ENCODE results near the gene GNA12. TPM values are rescaled to one million over a fixed set of nuclear protein-coding genes. Genes with fewer than 3 reads are reported as not detected.
A peak's percentile ranks its signal among the peaks of the same experiment; 100 is the strongest.

Gene GNA12
- total RNA-seq, 2 donors from 2014 or later: 12.2 to 17.5 TPM

- Histone ChIP-seq H3K27ac (no peak overlapping the region), H3K27me3 (no peaks in the 10 kb centered on the region), H3K9me3 (no peaks in the 10 kb centered on the region), H3K4me3 (no peak overlapping the region), H3K36me3 (replicated peaks in 1 of 2; ENCODE audit: insufficient read depth in 1 of 2, low read depth in 2 of 2) (no peaks in the 10 kb centered on the region), H3K4me1 (peaks cover 34% of the 10 kb centered on the region)
- DNase-seq (no peak), ATAC-seq (no peak)
- 75 to 76% methylated on average over 5 of the region's 5 CpGs for WGBS, 2 donors
- intact Hi-C loops (cut with DNase I): no loop called here
- TF ChIP-seq, protein P1, sequence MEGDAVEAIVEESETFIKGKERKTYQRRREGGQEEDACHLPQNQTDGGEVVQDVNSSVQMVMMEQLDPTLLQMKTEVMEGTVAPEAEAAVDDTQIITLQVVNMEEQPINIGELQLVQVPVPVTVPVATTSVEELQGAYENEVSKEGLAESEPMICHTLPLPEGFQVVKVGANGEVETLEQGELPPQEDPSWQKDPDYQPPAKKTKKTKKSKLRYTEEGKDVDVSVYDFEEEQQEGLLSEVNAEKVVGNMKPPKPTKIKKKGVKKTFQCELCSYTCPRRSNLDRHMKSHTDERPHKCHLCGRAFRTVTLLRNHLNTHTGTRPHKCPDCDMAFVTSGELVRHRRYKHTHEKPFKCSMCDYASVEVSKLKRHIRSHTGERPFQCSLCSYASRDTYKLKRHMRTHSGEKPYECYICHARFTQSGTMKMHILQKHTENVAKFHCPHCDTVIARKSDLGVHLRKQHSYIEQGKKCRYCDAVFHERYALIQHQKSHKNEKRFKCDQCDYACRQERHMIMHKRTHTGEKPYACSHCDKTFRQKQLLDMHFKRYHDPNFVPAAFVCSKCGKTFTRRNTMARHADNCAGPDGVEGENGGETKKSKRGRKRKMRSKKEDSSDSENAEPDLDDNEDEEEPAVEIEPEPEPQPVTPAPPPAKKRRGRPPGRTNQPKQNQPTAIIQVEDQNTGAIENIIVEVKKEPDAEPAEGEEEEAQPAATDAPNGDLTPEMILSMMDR (IDR thresholded peaks at IDR 0.05): no peak
- no peak for TF ChIP-seq POLR2A (IDR thresholded peaks at IDR 0.05)
Observed at GRCh38 chr7:2823130-2823529, 21.0 kb downstream of the GNA12 start.

GRCh38 chr7:2821842-2822507 lies 22.1 kb downstream of the GNA12 start:
- Histone ChIP-seq H3K4me3 (no peak overlapping the region), H3K9me3 (no peaks in the 10 kb centered on the region), H3K27ac (peak overlapping the region in 3 of 4 donors; percentile 28 to 85 (median 84)), H3K27me3 (no peaks in the 10 kb centered on the region), H3K36me3 (replicated peaks in 1 of 2; ENCODE audit: insufficient read depth in 1 of 2, low read depth in 2 of 2) (no peaks in the 10 kb centered on the region), H3K4me1 (peaks cover 38% of the 10 kb centered on the region)
- ATAC-seq (no peak), DNase-seq (no peak)
- TF ChIP-seq POLR2A (IDR thresholded peaks at IDR 0.05): no peak
- TF ChIP-seq, protein P1 (IDR thresholded peaks at IDR 0.05): no peak
- intact Hi-C loops (cut with DNase I): no loop called here
- WGBS, 2 donors: 90 to 91% methylated on average over 10 of the region's 10 CpGs

GRCh38 chr7:2821161-2821841 lies 22.8 kb downstream of the GNA12 start:
- TF ChIP-seq, protein P1 (IDR thresholded peaks at IDR 0.05): peak in 2 of 7 experiments; percentile 11 to 19
- TF ChIP-seq POLR2A (IDR thresholded peaks at IDR 0.05): peak in 2 of 3 donors; percentile 12 to 16
- peak overlapping the region; percentile 17 to 85 (median 56) for H3K27ac ChIP-seq
- peak; percentile 63 to 84 (median 75) for DNase-seq
- 17 to 24% methylated on average over 12 of the region's 12 CpGs for WGBS, 2 donors
- no peaks in the 10 kb centered on the region for H3K9me3 ChIP-seq
- intact Hi-C loops (cut with DNase I): no loop called here
- no peaks in the 10 kb centered on the region for H3K27me3 ChIP-seq
- ATAC-seq: peak; percentile 80
- H3K4me3 ChIP-seq: no peak overlapping the region
- H3K4me1 ChIP-seq: peaks cover 38% of the 10 kb centered on the region
- no peaks in the 10 kb centered on the region for H3K36me3 ChIP-seq (replicated peaks in 1 of 2; ENCODE audit: insufficient read depth in 1 of 2, low read depth in 2 of 2)

DNA sequence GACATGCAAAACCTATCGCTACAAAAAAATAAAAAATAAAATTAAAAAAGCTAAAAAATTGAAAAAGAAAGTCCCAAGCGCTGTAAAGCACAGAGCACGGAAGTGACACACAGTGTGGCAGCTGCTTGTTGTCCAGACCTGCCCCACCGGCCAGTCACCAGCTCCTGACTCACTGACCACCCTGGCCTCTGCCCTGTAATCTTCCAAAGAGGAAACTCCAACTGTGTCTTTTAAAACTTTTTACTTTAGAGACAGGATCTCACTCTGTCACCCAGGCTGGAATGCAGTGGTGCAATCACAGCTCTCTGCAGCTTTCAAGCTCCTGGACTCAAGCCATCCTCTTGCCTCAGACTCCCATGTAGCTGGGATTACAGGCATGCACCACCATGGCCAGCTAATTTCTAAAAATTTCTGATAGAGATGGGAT lies 23.6 kb downstream of the GNA12 start:
- no peaks in the 10 kb centered on the region for H3K9me3 ChIP-seq
- H3K4me1 ChIP-seq: peaks cover 38% of the 10 kb centered on the region
- no peaks in the 10 kb centered on the region for H3K27me3 ChIP-seq
- intact Hi-C loops (cut with DNase I): no loop called here
- no peaks in the 10 kb centered on the region for H3K36me3 ChIP-seq (replicated peaks in 1 of 2; ENCODE audit: insufficient read depth in 1 of 2, low read depth in 2 of 2)
- H3K4me3 ChIP-seq: no peak overlapping the region
- ATAC-seq: peak; percentile 66
- 84 to 90% methylated on average over 4 of the region's 4 CpGs for WGBS, 2 donors
- peak overlapping the region; percentile 17 to 85 (median 56) for H3K27ac ChIP-seq
- DNase-seq: peak; percentile 57 to 85 (median 72)
- TF ChIP-seq, protein P1 (IDR thresholded peaks at IDR 0.05): no peak
- no peak for TF ChIP-seq POLR2A (IDR thresholded peaks at IDR 0.05)
